ENCODE measurements around the gene UEVLD.

DNA sequence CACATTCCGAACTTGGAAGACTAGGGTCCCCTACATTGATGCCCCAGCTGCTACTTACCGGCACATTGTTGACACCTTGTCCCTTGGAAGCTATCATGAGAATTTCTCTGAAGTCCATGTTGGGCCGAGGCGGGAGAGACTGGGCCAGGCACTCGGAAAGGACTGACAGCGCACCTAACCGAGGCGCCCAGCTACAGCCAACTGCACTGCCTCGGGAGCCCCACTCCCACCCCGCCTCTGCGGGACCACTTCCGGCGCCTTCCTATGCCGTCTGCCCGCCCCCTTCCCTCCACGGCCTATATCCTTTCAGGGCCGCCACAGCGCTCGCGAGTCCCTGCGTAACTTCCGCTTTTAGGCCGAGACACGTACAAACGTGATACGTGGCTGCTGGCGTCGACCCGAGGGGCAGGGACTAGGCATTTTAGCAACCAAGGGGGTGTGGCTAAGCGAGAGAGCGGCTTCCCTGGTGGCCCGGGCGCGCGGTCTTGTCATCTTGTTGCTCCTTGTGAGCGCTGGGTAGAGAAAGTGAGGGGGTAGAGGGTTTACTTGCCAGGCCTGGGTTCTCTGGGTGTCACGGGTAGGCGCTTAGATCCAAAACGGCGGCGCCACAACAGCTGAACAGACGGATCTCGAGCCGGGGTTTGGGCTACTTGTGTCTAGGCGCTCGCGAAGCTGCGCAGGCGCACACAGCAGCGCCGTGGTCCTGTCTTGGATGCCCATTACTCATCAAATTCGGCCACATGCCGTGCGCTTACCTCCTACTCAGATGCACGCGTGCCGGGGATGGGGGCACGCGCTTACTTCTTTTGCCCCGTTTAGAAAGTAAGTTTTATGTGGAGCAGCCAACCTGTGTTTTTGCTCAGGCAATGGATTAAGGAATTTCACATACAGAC lies 45.9 kb upstream of the UEVLD start, which contains the start of gene SPTY2D1:
- TF ChIP-seq, protein P1, sequence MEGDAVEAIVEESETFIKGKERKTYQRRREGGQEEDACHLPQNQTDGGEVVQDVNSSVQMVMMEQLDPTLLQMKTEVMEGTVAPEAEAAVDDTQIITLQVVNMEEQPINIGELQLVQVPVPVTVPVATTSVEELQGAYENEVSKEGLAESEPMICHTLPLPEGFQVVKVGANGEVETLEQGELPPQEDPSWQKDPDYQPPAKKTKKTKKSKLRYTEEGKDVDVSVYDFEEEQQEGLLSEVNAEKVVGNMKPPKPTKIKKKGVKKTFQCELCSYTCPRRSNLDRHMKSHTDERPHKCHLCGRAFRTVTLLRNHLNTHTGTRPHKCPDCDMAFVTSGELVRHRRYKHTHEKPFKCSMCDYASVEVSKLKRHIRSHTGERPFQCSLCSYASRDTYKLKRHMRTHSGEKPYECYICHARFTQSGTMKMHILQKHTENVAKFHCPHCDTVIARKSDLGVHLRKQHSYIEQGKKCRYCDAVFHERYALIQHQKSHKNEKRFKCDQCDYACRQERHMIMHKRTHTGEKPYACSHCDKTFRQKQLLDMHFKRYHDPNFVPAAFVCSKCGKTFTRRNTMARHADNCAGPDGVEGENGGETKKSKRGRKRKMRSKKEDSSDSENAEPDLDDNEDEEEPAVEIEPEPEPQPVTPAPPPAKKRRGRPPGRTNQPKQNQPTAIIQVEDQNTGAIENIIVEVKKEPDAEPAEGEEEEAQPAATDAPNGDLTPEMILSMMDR (IDR thresholded peaks at IDR 0.05; ENCODE audit: low read length) = no peak
- TF ChIP-seq EZH2 (IDR thresholded peaks at IDR 0.05; ENCODE audit: borderline replicate concordance, low read length) = no peak
